ENCODE data around the gene NHLRC4. TPM values are rescaled to one million over a fixed set of nuclear protein-coding genes. Genes with fewer than 3 reads are reported as not detected.

Gene NHLRC4
- total RNA-seq, 4 donors from 2014 or later = 0.09 to 0.95 (median 0.59) TPM; not detected in 1

- Histone ChIP-seq H3K27ac (no peak overlapping the region), H3K4me1 (peaks cover 26 to 57% (median 26%) of the 10 kb centered on the region in 3 donors), H3K27me3 (peaks cover 13 to 75% (median 21%) of the 10 kb centered on the region in 4 donors), H3K36me3 (no peaks in the 10 kb centered on the region), H3K9me3 (no peaks in the 10 kb centered on the region), H3K4me3 (no peak overlapping the region)
- no peak for DNase-seq
- 58 to 87% methylated on average over 6 of the region's 30 CpGs for WGBS, 2 donors
- intact Hi-C loops (cut with DNase I) = no loop called here
- TF ChIP-seq POLR2A (IDR thresholded peaks at IDR 0.05) = no peak
- TF ChIP-seq, protein P1, sequence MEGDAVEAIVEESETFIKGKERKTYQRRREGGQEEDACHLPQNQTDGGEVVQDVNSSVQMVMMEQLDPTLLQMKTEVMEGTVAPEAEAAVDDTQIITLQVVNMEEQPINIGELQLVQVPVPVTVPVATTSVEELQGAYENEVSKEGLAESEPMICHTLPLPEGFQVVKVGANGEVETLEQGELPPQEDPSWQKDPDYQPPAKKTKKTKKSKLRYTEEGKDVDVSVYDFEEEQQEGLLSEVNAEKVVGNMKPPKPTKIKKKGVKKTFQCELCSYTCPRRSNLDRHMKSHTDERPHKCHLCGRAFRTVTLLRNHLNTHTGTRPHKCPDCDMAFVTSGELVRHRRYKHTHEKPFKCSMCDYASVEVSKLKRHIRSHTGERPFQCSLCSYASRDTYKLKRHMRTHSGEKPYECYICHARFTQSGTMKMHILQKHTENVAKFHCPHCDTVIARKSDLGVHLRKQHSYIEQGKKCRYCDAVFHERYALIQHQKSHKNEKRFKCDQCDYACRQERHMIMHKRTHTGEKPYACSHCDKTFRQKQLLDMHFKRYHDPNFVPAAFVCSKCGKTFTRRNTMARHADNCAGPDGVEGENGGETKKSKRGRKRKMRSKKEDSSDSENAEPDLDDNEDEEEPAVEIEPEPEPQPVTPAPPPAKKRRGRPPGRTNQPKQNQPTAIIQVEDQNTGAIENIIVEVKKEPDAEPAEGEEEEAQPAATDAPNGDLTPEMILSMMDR (IDR thresholded peaks at IDR 0.05) = no peak
Observed at GRCh38 chr16:563072-563644, 3.6 kb upstream of the NHLRC4 start.

GRCh38 chr16:564690-565418 is 2.0 kb upstream of the NHLRC4 start:
- H3K4me1 ChIP-seq = peaks cover 36 to 60% (median 36%) of the 10 kb centered on the region in 3 donors
- DNase-seq = no peak
- no peak overlapping the region for H3K4me3 ChIP-seq
- intact Hi-C loops (cut with DNase I) = no loop called here
- no peaks in the 10 kb centered on the region for H3K9me3 ChIP-seq
- no peak overlapping the region for H3K27ac ChIP-seq
- WGBS, 2 donors = 63 to 89% methylated on average over 3 to 5 of the region's 42 CpGs
- H3K36me3 ChIP-seq = no peaks in the 10 kb centered on the region
- peaks cover 10 to 58% (median 12%) of the 10 kb centered on the region in 4 donors for H3K27me3 ChIP-seq
- TF ChIP-seq, protein P1 (IDR thresholded peaks at IDR 0.05) = no peak
- TF ChIP-seq POLR2A (IDR thresholded peaks at IDR 0.05) = no peak

DNA sequence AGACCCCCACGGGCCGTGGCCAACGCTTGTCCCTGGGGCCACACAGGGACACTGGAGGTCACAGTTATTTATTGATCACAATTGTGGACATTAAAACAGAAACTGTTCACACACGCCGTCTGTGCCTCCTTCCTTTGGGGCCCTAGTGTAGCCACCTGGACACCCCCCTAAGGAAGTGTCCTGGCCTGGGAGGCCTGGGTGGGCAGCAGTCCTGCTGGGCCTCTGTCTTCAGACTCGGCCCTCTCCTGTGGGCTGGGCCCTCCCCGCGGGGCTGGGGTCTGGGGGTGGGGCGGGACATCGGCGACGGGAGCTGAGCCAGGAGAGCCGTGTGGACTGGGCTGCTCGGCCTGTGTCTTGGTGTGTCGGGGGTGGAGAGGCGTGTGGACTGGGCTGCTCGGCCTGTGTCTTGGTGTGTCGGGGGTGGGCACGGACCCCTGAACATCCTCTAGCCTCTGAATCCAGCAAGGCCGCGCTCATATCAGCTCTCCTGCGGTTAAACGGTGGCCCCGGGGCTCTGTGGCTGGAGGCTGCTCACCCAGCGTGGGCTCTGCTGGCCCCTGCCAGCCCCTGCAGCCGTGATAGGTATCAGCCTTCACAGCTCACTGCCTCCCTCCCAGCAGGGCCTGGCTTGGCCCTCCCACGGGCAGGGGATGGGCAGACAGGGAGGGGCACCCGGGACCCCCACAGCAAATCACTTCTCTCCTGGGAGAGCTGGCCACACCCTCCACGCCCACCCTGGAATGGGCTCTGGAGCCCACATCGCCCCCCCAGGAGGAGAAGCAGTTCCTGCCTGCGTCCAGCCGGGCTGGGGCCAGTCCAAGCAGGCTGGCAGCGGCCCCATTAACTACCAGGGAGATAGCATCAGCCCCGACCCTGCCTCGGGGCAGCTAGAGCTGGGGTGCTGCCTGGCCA is 1.1 kb upstream of the NHLRC4 start:
- peak overlapping the region in 3 of 4 donors; percentile 7 to 68 (median 54) for H3K27ac ChIP-seq
- no peaks in the 10 kb centered on the region for H3K36me3 ChIP-seq
- H3K4me1 ChIP-seq = peaks cover 31 to 59% (median 38%) of the 10 kb centered on the region in 3 donors
- intact Hi-C loops (cut with DNase I) = no loop called here
- DNase-seq = no peak
- H3K9me3 ChIP-seq = no peaks in the 10 kb centered on the region
- TF ChIP-seq, protein P1 (IDR thresholded peaks at IDR 0.05) = no peak
- no peak for TF ChIP-seq POLR2A (IDR thresholded peaks at IDR 0.05)
- H3K27me3 ChIP-seq = peaks cover 8 to 50% (median 12%) of the 10 kb centered on the region in 4 donors
- no peak overlapping the region for H3K4me3 ChIP-seq
- WGBS, 2 donors = 61 to 80% methylated on average over 1 to 8 of the region's 35 CpGs

GRCh38 chr16:567373-568256 is 810 bp downstream of the NHLRC4 start:
- Histone ChIP-seq H3K36me3 (peaks cover 0 to 8% (median 0%) of the 10 kb centered on the region in 3 donors), H3K4me3 (peak overlapping the region in 2 of 4 donors; percentile 33 to 47), H3K9me3 (no peaks in the 10 kb centered on the region), H3K4me1 (peaks cover 31 to 67% (median 40%) of the 10 kb centered on the region in 3 donors), H3K27ac (peak overlapping the region in 3 of 4 donors; percentile 7 to 68 (median 54)), H3K27me3 (peaks cover 0 to 30% (median 0%) of the 10 kb centered on the region in 4 donors)
- no peak for TF ChIP-seq POLR2A (IDR thresholded peaks at IDR 0.05)
- TF ChIP-seq, protein P1 (IDR thresholded peaks at IDR 0.05) = no peak
- intact Hi-C loops (cut with DNase I) = no loop called here
- DNase-seq = no peak
- 83% methylated on average over 1 of the region's 35 CpGs; no CpG with 5 or more reads in 1 of the 2 donors for WGBS, 2 donors
